ENCODE data around the gene PLCB1. TPM values are rescaled to one million over a fixed set of nuclear protein-coding genes. Genes with fewer than 3 reads are reported as not detected.

Gene PLCB1
- total RNA-seq, 1 experiment from 2014 or later, result 4.4 TPM

GRCh38 chr20:8924539-8924938 lies 792.5 kb downstream of the PLCB1 start:
- Histone ChIP-seq H3K4me1 (ENCODE audit: insufficient read depth, low read length) (no peaks in the 10 kb centered on the region), H3K9me3 (ENCODE audit: low read length) (no peaks in the 10 kb centered on the region), H3K9ac (ENCODE audit: low read length) (no peak overlapping the region), H3K4me2 (ENCODE audit: low read length) (no peak overlapping the region), H3K36me3 (ENCODE audit: low read depth, low read length) (no peaks in the 10 kb centered on the region), H3K27me3 (ENCODE audit: low read length) (no peaks in the 10 kb centered on the region), H2AFZ (ENCODE audit: low read length) (no peak overlapping the region), H3K27ac (ENCODE audit: low read length) (no peak overlapping the region), H3K9me2 (replicated peaks; ENCODE audit: low read length) (peaks cover 5% of the 10 kb centered on the region; the same call in 1 of the 2 replicates), H3K4me3 (ENCODE audit: low read length) (no peak overlapping the region), H3F3A (ENCODE audit: low read length, unreplicated experiment) (no peaks in the 10 kb centered on the region), H3K79me2 (ENCODE audit: low read length) (no peaks in the 10 kb centered on the region), H4K20me1 (ENCODE audit: low read length) (no peaks in the 10 kb centered on the region)
- POLR2A ChIA-PET (ENCODE audit: unreplicated experiment), result no interaction called here
- no peak for TF ChIP-seq EZH2 (IDR thresholded peaks at IDR 0.05; ENCODE audit: low read length, unreplicated experiment)
- no peak for TF ChIP-seq EZH2phosphoT487 (IDR thresholded peaks at IDR 0.05; ENCODE audit: borderline replicate concordance, low read length)
- TF ChIP-seq CTCF (conservative IDR thresholded peaks at IDR 0.05; ENCODE audit: low read depth, low read length), result no peak
- no peak for ATAC-seq
- intact Hi-C loops (cut with micrococcal nuclease), result no loop called here
- no peak for DNase-seq
- CTCF ChIA-PET, result no interaction called here
- no TSS peak for BruUV-seq (replicated peaks)

GRCh38 chr20:8930726-8931125 lies 798.7 kb downstream of the PLCB1 start:
- no peak for DNase-seq
- no peaks in the 10 kb centered on the region for H3K9me3 ChIP-seq (ENCODE audit: low read length)
- H4K20me1 ChIP-seq (ENCODE audit: low read length), result no peaks in the 10 kb centered on the region
- BruUV-seq (replicated peaks), result no TSS peak
- intact Hi-C loops (cut with micrococcal nuclease), result loop anchor here (5.0 to 10.0 kb wide), 2 partner anchors 122 to 364 kb away; no protein-coding TSS in a partner anchor
- H3K36me3 ChIP-seq (ENCODE audit: low read depth, low read length), result no peaks in the 10 kb centered on the region
- TF ChIP-seq CTCF (conservative IDR thresholded peaks at IDR 0.05; ENCODE audit: low read depth, low read length), result no peak
- no peak for TF ChIP-seq EZH2 (IDR thresholded peaks at IDR 0.05; ENCODE audit: low read length, unreplicated experiment)
- TF ChIP-seq EZH2phosphoT487 (IDR thresholded peaks at IDR 0.05; ENCODE audit: borderline replicate concordance, low read length), result no peak
- H3K9ac ChIP-seq (ENCODE audit: low read length), result no peak overlapping the region
- no peak overlapping the region for H3K4me3 ChIP-seq (ENCODE audit: low read length)
- peaks cover 26% of the 10 kb centered on the region for H3K4me1 ChIP-seq (ENCODE audit: insufficient read depth, low read length)
- CTCF ChIA-PET, result interaction anchor here (0.6 kb wide), 1 partner anchor 77 kb away, joined by 3 read pairs; no protein-coding TSS in a partner anchor
- H3K27ac ChIP-seq (ENCODE audit: low read length), result no peak overlapping the region
- no peak overlapping the region for H2AFZ ChIP-seq (ENCODE audit: low read length)
- no peaks in the 10 kb centered on the region for H3F3A ChIP-seq (ENCODE audit: low read length, unreplicated experiment)
- no peaks in the 10 kb centered on the region for H3K79me2 ChIP-seq (ENCODE audit: low read length)
- H3K27me3 ChIP-seq (ENCODE audit: low read length), result no peaks in the 10 kb centered on the region
- POLR2A ChIA-PET (ENCODE audit: unreplicated experiment), result no interaction called here
- no peak for ATAC-seq
- H3K4me2 ChIP-seq (ENCODE audit: low read length), result no peak overlapping the region
- peaks cover 3% of the 10 kb centered on the region; the same call in 1 of the 2 replicates for H3K9me2 ChIP-seq (replicated peaks; ENCODE audit: low read length)

Data from PC-3 (cell line).